ENCODE results near the gene BCAP31. TPM values are rescaled to one million over a fixed set of nuclear protein-coding genes. Genes with fewer than 3 reads are reported as not detected.

The BCAP31 gene
- polyA plus RNA-seq, 3 donors = 190 to 210 (median 196) TPM

GRCh38 chrX:153667281-153667955 is 56.8 kb downstream of the BCAP31 start:
- DNase-seq = no peak

GRCh38 chrX:153665726-153666306 is 58.4 kb downstream of the BCAP31 start:
- DNase-seq = no peak

- DNase-seq = no peak
Measured at GRCh38 chrX:153662266-153662665, 61.9 kb downstream of the BCAP31 start.

GRCh38 chrX:153659268-153659667 is 64.9 kb downstream of the BCAP31 start:
- DNase-seq = no peak

GRCh38 chrX:153657161-153657560 is 67.0 kb downstream of the BCAP31 start:
- no peak for DNase-seq

- DNase-seq = no peak
Measured at GRCh38 chrX:153653556-153653955, 70.6 kb downstream of the BCAP31 start.

- DNase-seq = no peak
Measured at GRCh38 chrX:153651540-153652079, 72.6 kb downstream of the BCAP31 start.

- no peak for DNase-seq
Measured at GRCh38 chrX:153650959-153651358, 73.2 kb downstream of the BCAP31 start.

Other genes with a start within 250 kb of the BCAP31 start
- gene BGN, start 229.4 kb downstream of the BCAP31 start, polyA plus RNA-seq (ENCODE audit: insufficient read length in 3 of 3) = 100 to 1,000 TPM; 153 to 210 (median 155) TPM
- under 1 TPM; 0.17 to 0.28 (median 0.28) TPM for gene ATP2B3, start 206.7 kb downstream of the BCAP31 start, polyA plus RNA-seq (ENCODE audit: insufficient read length in 3 of 3)
- gene CCNQ, start 125.2 kb downstream of the BCAP31 start, polyA plus RNA-seq (ENCODE audit: insufficient read length in 3 of 3) = 10 to 100 TPM; 17.3 to 22.2 (median 20.4) TPM
- gene DUSP9, start 77.2 kb downstream of the BCAP31 start, polyA plus RNA-seq (ENCODE audit: insufficient read length in 3 of 3) = 10 to 100 TPM; 47.5 to 62.2 (median 53.3) TPM
- 10 to 100 TPM in 2 of 3 donors, 1 to 10 TPM in 1; 8.3 to 12.7 (median 10.2) TPM for gene PNCK, start 50.6 kb downstream of the BCAP31 start, polyA plus RNA-seq (ENCODE audit: insufficient read length in 3 of 3)
- 10 to 100 TPM; 61.9 to 79.5 (median 63.5) TPM for gene SLC6A8, start 36.5 kb downstream of the BCAP31 start, polyA plus RNA-seq (ENCODE audit: insufficient read length in 3 of 3)
- gene ABCD1, start 469 bp upstream of the BCAP31 start, polyA plus RNA-seq (ENCODE audit: insufficient read length in 3 of 3) = 10 to 100 TPM in 1 of 3 donors, 1 to 10 TPM in 2; 8.5 to 11.0 (median 9.7) TPM
- gene PLXNB3, start 39.9 kb upstream of the BCAP31 start, polyA plus RNA-seq (ENCODE audit: insufficient read length in 3 of 3) = 1 to 10 TPM; 1.1 to 1.8 (median 1.8) TPM
- gene SRPK3, start 56.7 kb upstream of the BCAP31 start, polyA plus RNA-seq (ENCODE audit: insufficient read length in 3 of 3) = 1 to 10 TPM; 1.2 to 2.7 (median 1.5) TPM
- gene IDH3G, start 70.0 kb upstream of the BCAP31 start, polyA plus RNA-seq (ENCODE audit: insufficient read length in 3 of 3) = 100 to 1,000 TPM in 1 of 3 donors, 10 to 100 TPM in 2; 87.3 to 103 (median 90.1) TPM
- gene SSR4, start 70.3 kb upstream of the BCAP31 start, polyA plus RNA-seq (ENCODE audit: insufficient read length in 3 of 3) = 100 to 1,000 TPM; 156 to 181 (median 168) TPM
- 10 to 100 TPM in 2 of 3 donors, 1 to 10 TPM in 1; 8.4 to 12.0 (median 11.7) TPM for gene PDZD4, start 106.2 kb upstream of the BCAP31 start, polyA plus RNA-seq (ENCODE audit: insufficient read length in 3 of 3)
- 10 to 100 TPM; 54.8 to 71.6 (median 56.3) TPM for gene L1CAM, start 161.8 kb upstream of the BCAP31 start, polyA plus RNA-seq (ENCODE audit: insufficient read length in 3 of 3)
- 1 to 10 TPM; 1.8 to 5.9 (median 2.4) TPM for gene AVPR2, start 180.3 kb upstream of the BCAP31 start, polyA plus RNA-seq (ENCODE audit: insufficient read length in 3 of 3)
- gene ARHGAP4, start 201.9 kb upstream of the BCAP31 start, polyA plus RNA-seq (ENCODE audit: insufficient read length in 3 of 3) = 10 to 100 TPM; 34.2 to 44.8 (median 40.7) TPM
- gene NAA10, start 210.7 kb upstream of the BCAP31 start, polyA plus RNA-seq (ENCODE audit: insufficient read length in 3 of 3) = 10 to 100 TPM; 79.4 to 80.9 (median 79.6) TPM
- 10 to 100 TPM; 24.6 to 26.5 (median 24.7) TPM for gene RENBP, start 220.3 kb upstream of the BCAP31 start, polyA plus RNA-seq (ENCODE audit: insufficient read length in 3 of 3)
- gene HCFC1, start 247.4 kb upstream of the BCAP31 start, polyA plus RNA-seq (ENCODE audit: insufficient read length in 3 of 3) = 10 to 100 TPM; 47.2 to 58.4 (median 51.1) TPM
- gene TMEM187, start 248.4 kb upstream of the BCAP31 start, polyA plus RNA-seq (ENCODE audit: insufficient read length in 3 of 3) = 10 to 100 TPM in 1 of 3 donors, 1 to 10 TPM in 2; 5.9 to 11.7 (median 8.8) TPM